AG10803 (cell line): Measurements from ENCODE around the gene HEPHL1.
A peak's percentile ranks its signal among the peaks of the same experiment; 100 is the strongest.

Experiments used
- DNase-seq: peaks from one replicate; pipeline ENCODE4 v3.0.0; 2010; ENCODE audit warnings: low read depth
- H3K4me3 ChIP-seq: 2 replicates; pipeline ENCODE4 v1.5.1; 2011; ENCODE audit warnings: mild to moderate bottlenecking, low read length, control low read depth
- TF ChIP-seq, protein P1 (sequence below): conservative IDR thresholded peaks from 2 replicates; pipeline ENCODE4 v1.5.1; 2011; ENCODE audit warnings: mild to moderate bottlenecking, low read length, control low read depth, inconsistent platforms

The HEPHL1 gene

DNA sequence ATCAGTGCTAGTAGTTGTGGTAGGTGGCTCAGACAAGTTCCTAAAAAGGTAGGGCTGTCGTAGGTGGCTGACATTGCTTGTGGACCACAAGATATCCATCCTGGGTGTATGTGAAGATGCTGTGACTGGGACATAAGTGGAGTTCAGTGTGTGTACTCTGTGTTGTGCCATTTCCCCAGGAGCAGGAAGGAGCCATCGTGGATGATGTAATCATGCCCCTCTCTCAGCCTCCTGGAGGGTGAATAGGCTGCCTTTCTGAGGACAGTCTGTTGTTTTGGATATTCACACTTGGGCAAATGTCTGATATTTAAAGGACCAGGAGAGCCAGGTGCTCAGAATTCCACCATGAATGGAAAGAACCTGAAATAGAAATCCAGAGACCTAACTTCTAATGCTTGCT lies 2.7 kb downstream of the HEPHL1 start:
- no peak overlapping the region for H3K4me3 ChIP-seq
- TF ChIP-seq, protein P1, sequence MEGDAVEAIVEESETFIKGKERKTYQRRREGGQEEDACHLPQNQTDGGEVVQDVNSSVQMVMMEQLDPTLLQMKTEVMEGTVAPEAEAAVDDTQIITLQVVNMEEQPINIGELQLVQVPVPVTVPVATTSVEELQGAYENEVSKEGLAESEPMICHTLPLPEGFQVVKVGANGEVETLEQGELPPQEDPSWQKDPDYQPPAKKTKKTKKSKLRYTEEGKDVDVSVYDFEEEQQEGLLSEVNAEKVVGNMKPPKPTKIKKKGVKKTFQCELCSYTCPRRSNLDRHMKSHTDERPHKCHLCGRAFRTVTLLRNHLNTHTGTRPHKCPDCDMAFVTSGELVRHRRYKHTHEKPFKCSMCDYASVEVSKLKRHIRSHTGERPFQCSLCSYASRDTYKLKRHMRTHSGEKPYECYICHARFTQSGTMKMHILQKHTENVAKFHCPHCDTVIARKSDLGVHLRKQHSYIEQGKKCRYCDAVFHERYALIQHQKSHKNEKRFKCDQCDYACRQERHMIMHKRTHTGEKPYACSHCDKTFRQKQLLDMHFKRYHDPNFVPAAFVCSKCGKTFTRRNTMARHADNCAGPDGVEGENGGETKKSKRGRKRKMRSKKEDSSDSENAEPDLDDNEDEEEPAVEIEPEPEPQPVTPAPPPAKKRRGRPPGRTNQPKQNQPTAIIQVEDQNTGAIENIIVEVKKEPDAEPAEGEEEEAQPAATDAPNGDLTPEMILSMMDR: no peak
- no peak for DNase-seq

DNA sequence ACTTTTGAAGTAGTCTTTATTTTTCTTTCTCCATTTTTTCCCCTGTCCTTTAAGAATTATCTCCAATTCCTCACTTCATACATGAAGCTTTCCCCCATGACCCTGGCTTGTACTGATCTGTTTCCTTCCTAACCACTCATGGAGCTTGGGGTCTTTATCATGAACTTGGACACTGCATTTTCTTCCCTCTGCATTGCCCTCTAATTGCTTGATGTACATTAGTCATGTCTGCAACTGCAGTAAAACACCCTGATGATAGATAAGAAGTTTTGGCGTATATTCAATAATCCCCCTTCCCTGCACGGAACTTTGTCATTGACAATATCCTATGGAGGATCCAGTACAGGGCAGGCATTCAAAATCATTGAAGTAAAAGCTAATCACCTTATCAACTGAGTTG lies 3.4 kb downstream of the HEPHL1 start:
- TF ChIP-seq, protein P1: no peak
- H3K4me3 ChIP-seq: no peak overlapping the region
- no peak for DNase-seq

- H3K4me3 ChIP-seq: no peak overlapping the region
- DNase-seq: no peak
- TF ChIP-seq, protein P1: no peak
Measured at GRCh38 chr11:94025690-94026394, 4.7 kb downstream of the HEPHL1 start.

DNA sequence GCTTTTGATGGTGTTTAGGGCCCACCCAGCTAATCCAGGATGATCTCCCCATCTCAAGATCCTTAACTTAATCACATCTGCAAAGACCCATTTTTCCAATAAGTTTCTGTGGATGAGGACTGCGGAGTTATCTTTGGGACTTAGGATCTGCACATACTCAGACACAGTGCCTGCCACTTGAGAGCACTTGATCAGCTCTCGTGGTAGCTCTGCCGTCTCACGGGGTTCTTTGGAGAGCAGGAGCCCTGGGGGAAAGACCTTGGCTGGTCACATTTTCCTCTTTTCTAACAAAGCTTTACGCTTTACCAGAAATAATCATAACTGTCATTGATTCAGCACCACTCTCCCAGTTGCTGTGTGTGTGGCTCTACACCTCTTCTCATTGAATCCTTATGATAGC lies 6.1 kb downstream of the HEPHL1 start:
- TF ChIP-seq, protein P1: no peak
- no peak for DNase-seq
- H3K4me3 ChIP-seq: no peak overlapping the region

GRCh38 chr11:94028436-94028835 lies 7.3 kb downstream of the HEPHL1 start:
- peak; percentile 45 for DNase-seq
- TF ChIP-seq, protein P1: no peak
- H3K4me3 ChIP-seq: no peak overlapping the region

DNA sequence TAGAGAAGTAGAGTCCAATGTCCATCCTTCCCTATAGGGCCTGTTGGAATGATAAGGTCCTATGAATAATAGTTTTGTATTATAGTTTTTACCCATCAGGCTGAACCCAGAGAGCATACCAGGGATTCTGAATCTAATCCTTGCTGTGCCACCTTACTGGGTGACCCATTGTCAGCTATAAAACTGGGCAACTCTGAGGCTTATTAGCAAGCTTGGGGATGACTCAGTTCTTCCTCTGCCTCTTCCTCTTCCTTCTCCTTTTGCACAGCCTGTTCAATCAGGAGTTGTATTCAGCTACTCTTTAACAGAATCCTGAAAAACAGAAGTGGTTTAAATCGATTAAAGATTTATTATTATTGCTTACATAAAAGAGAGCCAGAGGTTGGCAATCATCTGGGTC lies 8.9 kb downstream of the HEPHL1 start:
- DNase-seq: no peak
- TF ChIP-seq, protein P1: no peak

DNA sequence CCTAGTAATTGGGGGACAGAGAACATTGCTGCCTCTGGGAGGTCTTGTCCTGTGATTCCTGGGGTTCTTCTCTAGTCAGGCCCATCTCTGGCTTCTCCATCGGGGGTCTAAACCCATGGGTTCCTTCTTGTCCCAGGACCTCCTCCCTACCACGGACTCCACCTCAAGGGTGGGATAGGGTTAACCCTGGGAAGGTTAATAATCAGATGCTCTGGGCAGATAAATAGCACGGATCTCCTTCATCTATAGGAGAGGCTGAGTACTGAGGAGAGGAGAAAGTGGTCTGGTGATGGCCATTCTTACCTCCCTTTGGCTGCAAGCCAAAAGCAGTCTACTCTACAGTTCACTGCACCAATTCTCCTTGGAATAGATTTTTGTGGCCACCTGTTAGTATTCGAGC lies 10.5 kb downstream of the HEPHL1 start:
- TF ChIP-seq, protein P1: no peak
- no peak for DNase-seq

More for the DNA sequence above, 8.9 kb downstream of the HEPHL1 start:
- H3K4me3 ChIP-seq: no peak overlapping the region

More for the DNA sequence above, 10.5 kb downstream of the HEPHL1 start:
- H3K4me3 ChIP-seq: no peak overlapping the region
